Measurements from ENCODE around the gene FANCB.

FANCB gene

DNA sequence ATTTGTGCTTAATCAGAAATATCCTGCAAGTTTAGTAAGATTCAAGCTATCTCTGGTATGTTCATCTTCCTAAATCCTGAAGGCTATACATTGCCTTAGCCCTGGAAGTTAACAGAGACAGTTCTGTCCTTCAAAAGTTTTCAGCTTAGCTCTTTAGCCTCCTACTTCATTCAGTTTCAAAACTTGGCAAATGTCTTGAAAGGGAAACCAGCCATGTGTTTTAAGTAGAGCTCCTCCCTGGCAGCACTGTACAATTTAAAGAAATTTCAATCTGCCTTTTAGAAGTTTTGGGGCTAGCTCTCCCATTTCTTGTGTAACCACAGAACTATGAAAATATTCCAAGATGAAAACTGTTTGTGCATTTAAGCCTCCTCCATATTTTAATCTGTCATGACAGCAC, 47.0 kb downstream of the FANCB start:
- no peak for TF ChIP-seq ZFX (IDR thresholded peaks at IDR 0.05)
- TF ChIP-seq CTCF (conservative IDR thresholded peaks at IDR 0.05), result no peak
- no peak overlapping the region for H3K27ac ChIP-seq

DNA sequence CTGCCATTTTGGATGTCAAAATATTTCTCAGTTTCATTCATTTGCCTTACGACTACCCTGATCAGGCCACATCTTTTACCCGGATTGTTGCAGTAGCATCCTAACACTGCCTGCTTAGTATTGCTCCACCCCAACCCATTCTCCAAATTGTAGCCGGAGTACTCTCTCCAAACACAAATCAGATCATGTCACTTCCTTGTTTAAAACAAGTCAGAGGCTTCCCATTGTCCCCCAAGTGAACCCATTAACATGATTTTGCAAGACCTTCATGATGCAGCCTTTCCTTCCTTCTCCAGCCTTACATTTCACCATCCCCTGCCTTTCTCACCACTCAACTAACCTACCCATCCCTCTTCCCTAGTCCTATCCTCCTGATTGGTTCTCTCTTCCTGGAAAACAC, 53.1 kb downstream of the FANCB start:
- TF ChIP-seq ZFX (IDR thresholded peaks at IDR 0.05) (no peak), CTCF (conservative IDR thresholded peaks at IDR 0.05) (no peak)
- H3K27ac ChIP-seq, result no peak overlapping the region

GRCh38 chrX:14817571-14817970, 55.3 kb downstream of the FANCB start:
- TF ChIP-seq CTCF (conservative IDR thresholded peaks at IDR 0.05) (no peak), ZFX (IDR thresholded peaks at IDR 0.05) (no peak)
- H3K27ac ChIP-seq, result no peak overlapping the region

- no peak for TF ChIP-seq ZFX (IDR thresholded peaks at IDR 0.05)
- TF ChIP-seq CTCF (conservative IDR thresholded peaks at IDR 0.05), result no peak
- H3K27ac ChIP-seq, result no peak overlapping the region
Observed at GRCh38 chrX:14802943-14803710, 69.7 kb downstream of the FANCB start.

DNA sequence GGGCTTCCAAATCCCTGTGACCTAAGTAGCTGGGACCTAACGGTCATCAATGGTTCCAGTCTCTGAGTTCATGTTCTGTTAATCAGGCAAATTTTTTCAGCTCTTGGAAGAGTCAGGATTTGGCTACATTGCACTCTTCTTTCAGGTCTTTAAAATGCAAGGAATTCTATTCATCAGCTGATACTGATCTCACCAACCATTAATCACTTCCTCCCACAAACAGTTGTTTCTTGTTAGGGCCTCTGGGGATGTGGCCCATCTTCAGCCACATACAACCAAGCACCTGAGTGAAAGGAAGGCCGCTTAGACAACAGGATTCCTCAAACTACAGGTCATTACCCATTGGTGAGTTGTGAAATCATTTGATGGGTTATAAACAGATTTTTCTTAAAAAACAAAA, 71.7 kb downstream of the FANCB start:
- no peak for TF ChIP-seq CTCF (conservative IDR thresholded peaks at IDR 0.05)
- TF ChIP-seq ZFX (IDR thresholded peaks at IDR 0.05), result no peak

GRCh38 chrX:14798805-14799397, 74.0 kb downstream of the FANCB start:
- TF ChIP-seq ZFX (IDR thresholded peaks at IDR 0.05), result no peak
- no peak for TF ChIP-seq CTCF (conservative IDR thresholded peaks at IDR 0.05)
- H3K27ac ChIP-seq, result no peak overlapping the region

More for the DNA sequence above, 71.7 kb downstream of the FANCB start:
- H3K27ac ChIP-seq, result no peak overlapping the region

Measured in C4-2B (cell line).